Coronary artery (tissue), 2 donors: ENCODE data around the gene SORT1.

Experiments
- DNase-seq: peaks from one replicate; pipeline ENCODE4 v3.0.0-alpha.2; 2017; ENCODE audit warnings: low spot score
- H3K27ac ChIP-seq, 2 donors: fragments of 200-600 bp; sonication (generic); one replicate each; pipeline ENCODE4 v1.5.1; 2016 to 2019
- H3K4me3 ChIP-seq: fragments of 200-600 bp; sonication (generic); 2 replicates; pipeline ENCODE4 v1.5.1; 2016; ENCODE audit warnings: mild to moderate bottlenecking, moderate library complexity
- CTCF ChIP-seq: fragments of 200-600 bp; sonication (generic); IDR thresholded peaks from one replicate; pipeline ENCODE4 v1.5.1; 2019; ENCODE audit warnings: antibody characterized with exemption

SORT1 gene

GRCh38 chr1:109299558-109300343 is 98.0 kb downstream of the SORT1 start:
- DNase-seq: no peak
- TF ChIP-seq CTCF: no peak
- Histone ChIP-seq H3K27ac (peak overlapping the region in 1 of 2 donors; percentile 79), H3K4me3 (peak overlapping the region; percentile 2)

- TF ChIP-seq CTCF: no peak
- H3K27ac ChIP-seq: peak overlapping the region in 1 of 2 donors; percentile 79
- DNase-seq: no peak
- H3K4me3 ChIP-seq: peak overlapping the region; percentile 2
Observed at GRCh38 chr1:109298666-109299557, 98.8 kb downstream of the SORT1 start.

GRCh38 chr1:109296782-109297181 is 100.9 kb downstream of the SORT1 start:
- no peak overlapping the region for H3K4me3 ChIP-seq
- no peak overlapping the region for H3K27ac ChIP-seq
- no peak for DNase-seq
- TF ChIP-seq CTCF: no peak

GRCh38 chr1:109295712-109296415 is 101.9 kb downstream of the SORT1 start:
- no peak for DNase-seq
- no peak overlapping the region for H3K27ac ChIP-seq
- no peak overlapping the region for H3K4me3 ChIP-seq
- TF ChIP-seq CTCF: no peak

- no peak for TF ChIP-seq CTCF
- no peak for DNase-seq
- H3K27ac ChIP-seq: no peak overlapping the region
- H3K4me3 ChIP-seq: no peak overlapping the region
Observed at GRCh38 chr1:109294481-109294880, 103.2 kb downstream of the SORT1 start.

- DNase-seq: no peak
- Histone ChIP-seq H3K4me3 (no peak overlapping the region), H3K27ac (no peak overlapping the region)
- no peak for TF ChIP-seq CTCF
Observed at GRCh38 chr1:109293026-109293425, 104.7 kb downstream of the SORT1 start.
